ENCODE results near the gene MREG.
"Not testable (repeated sequence)": the region's sequence is repeated elsewhere in the genome, so short reads cannot be mapped to it uniquely, and the experiment has no call there.

MREG gene

DNA sequence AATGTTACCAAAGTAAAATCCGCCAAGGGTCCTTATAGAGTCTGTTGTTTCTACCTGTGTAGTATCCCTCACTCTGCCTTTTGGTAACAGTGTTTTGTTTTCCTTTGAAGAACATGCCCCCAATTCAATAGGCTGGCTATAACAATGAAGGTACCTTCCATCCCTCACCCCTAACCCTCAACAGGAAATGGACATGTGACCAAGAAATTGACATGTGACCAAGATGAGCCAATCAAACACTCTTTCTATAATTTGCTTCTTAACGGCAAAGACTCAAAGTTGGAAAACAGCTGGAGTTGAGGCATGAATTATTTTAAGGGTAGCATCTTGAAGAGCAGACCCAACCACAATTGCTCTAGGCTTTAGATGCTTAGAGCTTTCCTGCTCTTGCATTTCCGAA lies 5.4 kb upstream of the MREG start:
- no peak for DNase-seq

GRCh38 chr2:216017365-216017764 lies 4.0 kb upstream of the MREG start:
- no peak for DNase-seq

- DNase-seq, result no peak
Measured at GRCh38 chr2:216016581-216016980, 3.2 kb upstream of the MREG start.

- DNase-seq, result peak; percentile 75 to 96
Measured at GRCh38 chr2:216015722-216016464, 2.5 kb upstream of the MREG start.

GRCh38 chr2:216014986-216015385 lies 1.6 kb upstream of the MREG start:
- no peak for DNase-seq

GRCh38 chr2:216014006-216014405 lies 655 bp upstream of the MREG start:
- DNase-seq, result no peak

DNA sequence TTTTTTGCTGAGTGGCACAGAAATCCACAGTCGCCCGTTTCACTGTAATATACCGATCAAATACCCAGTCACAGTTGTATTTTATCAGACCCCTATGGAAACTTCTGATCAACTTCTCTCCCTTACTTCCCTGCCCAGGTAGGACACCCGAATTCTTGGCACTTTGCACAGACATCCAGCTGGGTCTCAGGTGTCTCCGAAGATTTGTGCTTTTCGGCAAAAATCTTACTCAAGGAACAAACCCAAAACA lies 596 bp downstream of the MREG start:
- no peak for DNase-seq

DNA sequence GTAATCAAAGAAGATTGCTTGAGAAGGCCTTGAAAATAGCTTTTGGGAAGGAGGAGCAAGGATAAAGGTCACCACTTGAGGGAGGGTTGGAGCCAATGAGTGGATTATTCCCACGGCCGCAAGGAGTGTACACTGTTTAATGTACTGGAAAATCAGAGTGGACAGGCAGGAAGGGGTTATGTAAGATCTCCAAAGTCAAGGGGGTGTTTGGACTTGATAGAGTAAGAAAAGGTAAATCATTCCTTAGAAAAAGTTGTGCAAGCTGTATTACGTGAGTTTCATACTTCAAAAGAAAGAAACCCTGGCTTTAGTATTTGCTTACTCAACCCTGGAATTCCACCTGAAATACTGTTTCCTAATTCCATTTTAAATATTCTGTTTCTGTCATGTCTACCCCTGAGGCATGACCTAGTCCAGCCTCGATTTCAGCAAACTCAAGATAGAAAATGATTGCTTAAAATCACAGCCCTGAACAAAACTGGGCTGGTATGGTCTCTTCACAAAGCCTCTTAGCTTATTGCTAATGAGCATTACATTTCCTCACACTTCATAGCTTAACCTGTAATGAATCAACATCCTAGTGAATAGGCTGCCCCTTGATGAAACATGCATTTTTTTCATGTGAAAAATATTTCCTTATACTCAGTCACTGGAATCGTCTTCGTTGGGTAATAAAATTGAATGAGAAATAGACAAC lies 1.1 kb downstream of the MREG start:
- peak in 1 of 2 experiments; percentile 44 for DNase-seq

DNA sequence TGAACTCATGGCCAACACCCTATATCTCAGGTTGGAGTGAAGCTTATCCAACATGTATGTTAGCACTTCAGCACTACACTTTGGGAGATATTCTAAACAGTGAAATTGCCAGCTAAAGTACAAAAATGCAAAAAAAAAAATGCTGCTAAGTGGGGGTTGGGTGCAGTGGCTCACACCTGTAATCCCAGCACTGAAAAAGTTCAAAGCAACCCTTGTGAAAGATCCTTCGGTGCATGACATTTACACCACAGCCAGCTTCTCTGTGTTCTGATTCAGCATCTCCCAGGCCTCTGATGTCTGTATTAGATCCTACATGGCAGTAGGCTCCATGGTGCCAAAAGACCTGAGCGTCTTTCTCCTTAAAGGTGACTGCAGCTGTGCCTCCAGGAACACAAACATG lies 4.1 kb downstream of the MREG start:
- not testable (repeated sequence) for DNase-seq

DNA sequence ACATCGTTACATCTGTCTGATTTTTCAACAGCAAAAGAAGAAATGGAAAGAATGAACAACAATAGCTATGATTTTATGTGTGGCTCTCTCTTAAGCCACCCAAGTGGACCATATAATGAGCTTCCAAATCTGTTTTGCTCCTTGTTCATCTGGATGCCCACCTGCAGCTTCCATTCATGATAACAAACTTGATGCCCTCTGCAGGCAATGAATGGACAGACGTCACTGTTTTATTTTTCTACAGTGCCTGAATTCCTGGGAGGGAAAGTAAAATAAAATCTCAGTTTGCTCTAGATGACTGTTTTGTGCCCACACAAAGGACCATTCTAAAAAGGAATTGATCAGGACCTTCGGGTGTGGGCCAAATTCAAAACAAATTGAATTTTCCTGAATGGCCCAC lies 5.0 kb downstream of the MREG start:
- peak in 1 of 2 experiments; percentile 15 for DNase-seq

DNA sequence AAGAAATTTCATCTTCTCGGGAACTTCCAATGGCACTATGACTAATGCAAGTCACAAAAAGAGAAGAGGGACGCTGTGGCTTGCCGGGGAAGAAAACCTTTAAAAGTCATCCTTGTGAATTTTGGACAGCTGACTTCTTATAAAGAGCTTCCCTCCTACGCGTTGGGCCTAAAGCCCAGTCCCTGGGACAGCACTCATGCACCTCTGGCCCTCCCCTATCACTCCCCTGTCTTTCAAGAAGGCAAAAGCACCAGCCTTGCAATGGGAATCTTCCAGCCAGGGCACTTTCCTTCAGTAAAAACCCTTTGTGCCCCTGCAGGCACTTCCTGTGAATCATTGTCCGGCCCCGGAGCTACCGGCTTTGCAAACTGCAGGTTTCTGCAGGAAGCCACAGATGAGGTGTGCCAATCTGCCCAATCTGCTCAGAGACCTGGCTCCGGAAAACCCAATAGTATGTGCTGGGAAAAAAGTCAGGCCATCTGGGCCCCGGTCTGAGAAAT lies 7.1 kb downstream of the MREG start:
- DNase-seq, result no peak

DNA sequence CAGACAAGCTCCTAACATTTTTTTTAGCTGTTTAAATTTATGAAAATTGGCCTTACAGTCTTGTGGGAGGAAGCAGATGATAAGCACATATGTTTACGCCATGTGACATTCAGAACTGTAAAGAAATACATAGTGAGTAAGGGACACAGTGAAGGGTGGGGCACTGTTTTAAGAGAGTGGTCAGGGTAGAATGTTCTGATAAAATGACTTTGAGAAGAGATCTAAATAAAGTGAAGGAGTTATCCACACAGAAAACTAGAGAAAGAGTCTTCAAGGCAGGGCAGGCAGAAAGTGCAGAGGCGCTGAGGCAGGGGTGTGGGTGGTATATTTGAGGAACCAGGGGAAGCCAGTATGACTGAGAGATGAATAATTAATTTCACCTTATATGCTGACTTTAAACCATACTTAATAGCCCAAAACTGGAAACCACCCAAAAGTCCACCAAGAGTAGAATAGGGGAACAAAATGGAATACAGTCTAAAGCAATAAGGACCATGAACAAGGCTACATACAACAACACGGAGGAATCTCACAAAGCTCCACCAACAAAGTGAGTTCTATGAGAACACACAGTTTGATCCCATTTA lies 8.6 kb downstream of the MREG start:
- DNase-seq, result no peak

DNA sequence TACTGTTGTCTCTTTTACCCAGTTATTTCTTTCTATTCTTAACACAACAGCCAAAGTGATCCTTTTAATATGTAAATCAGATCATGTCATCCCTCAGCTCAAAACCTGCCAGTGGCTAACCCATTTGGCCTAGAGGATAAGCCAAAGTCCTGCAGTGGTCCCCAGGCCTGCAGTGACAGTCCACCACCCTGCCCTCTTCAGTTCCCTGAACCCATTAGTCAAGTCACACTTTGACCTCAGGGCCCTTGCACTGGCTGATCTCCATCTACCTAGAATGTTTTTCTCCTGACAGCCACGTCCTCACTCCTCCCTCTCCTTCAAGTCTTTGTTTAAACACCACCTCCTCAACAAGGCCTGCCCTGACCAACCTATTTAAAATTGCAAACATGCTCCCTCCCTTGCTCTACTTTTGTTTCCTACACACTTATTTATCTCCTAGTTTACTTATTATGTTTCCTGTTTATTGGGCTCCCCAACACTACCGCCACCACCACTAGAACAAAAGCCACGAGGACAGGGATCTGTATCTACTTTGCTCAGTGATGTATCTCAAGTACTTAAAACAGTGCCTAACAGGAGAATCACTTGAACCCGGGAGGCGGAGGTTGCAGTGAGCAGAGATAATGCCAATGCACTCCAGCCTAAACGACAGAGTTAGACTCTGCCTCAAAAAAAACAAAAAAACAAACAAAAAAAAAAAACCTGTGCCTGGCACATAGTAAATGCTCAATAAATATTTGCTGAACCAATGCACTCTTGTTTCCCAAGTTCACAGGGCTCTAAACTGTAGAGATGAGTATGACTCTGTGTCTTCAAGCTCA lies 9.3 kb downstream of the MREG start:
- DNase-seq, result no peak

DNA sequence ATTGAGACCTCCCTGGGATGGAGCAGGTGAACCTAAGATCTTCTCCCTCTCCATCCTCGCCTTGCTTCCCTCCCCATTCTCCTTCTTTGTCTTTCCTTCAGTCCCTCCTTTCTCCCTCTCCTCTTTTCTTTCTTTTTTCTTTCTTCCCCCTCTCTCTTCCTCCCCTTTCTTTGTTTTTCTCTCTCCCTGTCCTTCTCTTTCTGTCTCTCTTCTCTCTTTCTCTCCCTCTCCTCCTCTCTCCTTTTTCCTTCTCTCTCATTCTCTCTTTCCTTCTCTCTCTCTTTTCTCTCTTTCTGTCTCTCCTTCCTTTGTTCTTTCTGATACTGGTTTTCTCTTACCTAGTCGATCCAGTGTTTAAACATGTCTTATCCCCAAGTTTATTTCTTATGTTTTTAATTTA lies 10.7 kb downstream of the MREG start:
- DNase-seq, result no peak

DNA sequence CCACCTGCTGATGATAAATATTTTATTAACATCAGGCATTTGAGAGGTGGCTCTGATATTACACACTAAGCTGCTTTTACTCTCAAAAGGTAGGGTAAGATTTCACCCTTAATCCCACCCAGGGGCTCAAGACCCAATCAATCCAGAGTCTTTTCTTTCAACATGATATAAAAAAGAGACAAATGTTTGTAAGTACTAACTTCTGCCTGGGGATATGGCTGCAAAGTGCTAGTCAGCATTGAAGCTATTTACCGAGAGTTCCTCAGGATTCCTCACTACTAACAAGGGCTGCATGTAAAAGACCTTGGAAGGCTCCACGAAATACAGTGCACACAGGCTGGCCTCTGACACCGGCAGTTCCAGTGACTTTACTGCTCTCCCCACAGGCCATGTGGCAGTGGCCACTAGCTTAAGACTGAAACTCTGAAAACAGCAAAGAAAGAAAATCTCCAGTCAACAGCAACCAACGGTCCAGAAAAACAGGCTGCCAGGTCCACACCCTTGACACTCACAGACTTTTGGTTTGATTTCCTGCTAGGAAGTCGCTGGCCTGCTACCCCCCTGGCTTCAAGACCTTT lies 11.2 kb downstream of the MREG start:
- DNase-seq, result peak in 1 of 2 experiments; percentile 77

DNA sequence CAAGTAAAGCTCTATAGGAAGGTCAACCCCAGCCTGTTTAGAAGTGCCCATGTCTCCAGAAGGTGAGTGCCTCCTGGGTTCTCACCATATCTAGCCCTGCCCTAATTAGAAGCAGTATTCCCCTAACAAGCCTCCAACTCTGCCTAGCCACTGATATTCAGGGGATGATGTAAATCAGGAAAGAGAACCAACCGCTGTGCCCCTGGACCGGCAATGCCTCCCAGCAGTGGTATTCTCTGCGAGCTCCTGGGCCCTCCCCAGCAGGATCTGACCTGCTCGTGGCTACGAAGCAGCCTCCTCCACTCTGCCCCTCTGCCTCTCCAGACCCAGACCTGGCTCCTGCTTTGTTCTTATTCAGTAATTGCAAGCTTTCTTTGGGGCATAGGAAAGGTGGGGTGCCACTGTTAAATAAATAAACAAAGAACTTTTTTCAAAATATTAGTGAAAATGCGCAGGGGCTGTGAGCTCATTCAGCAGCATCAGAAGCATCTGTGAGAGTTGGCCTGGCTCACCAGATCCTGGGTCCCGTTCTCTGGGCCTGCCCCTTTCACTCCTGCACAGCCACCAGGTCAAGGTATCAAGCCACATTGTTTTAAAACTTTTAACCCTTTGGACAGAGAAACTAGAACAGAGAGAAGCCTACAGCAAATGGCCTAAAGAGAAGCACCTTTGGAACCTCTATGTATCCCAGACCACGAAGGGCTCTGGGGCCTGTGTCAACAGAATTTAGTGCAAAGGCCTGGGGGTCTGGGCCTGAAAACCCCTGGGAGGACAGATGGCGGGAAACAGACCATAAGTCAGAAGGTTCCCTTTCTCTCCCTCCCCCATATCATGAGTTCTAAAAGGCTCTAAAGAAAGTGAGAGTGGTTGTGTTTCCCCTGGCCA lies 11.9 kb downstream of the MREG start:
- peak in 1 of 2 experiments; percentile 14 for DNase-seq

DNA sequence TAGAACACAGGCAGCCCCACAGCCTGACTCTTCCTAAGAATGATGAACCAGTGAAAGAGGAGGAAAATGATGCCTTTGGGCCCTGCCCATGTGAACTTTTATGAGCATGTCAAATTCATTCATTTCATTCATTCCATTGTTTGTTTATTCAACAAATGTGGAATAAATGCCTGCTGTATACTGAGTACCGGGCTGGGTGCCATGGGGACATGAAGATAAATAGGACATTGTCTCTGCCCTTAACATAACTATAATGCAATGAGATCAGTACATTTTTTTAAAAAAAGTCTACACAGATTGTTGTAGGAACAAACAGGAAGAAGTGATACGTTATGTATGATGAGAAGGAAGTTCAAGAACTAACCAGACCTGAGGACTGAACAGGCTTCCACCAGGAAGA lies 14.7 kb downstream of the MREG start:
- DNase-seq, result no peak

DNA sequence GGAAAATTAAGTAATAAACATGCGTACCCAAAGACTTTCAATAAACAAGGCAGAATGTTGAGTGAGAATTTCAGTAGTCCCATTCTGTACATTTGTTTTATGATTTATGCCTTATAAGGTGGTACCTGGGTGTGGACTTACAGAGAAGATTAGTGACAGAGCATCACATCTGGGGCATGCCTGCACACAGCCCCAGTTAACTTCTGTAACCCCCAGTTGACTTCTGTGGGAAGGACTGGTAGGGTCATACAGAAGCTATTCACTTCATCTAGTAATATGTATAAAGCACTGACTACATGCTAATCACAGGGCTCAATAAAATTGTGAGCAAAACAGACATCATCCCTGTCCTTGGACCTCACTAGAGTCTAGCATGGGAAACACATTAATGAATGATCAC lies 16.1 kb downstream of the MREG start:
- no peak for DNase-seq

GRCh38 chr2:215994911-215995310 lies 18.4 kb downstream of the MREG start:
- DNase-seq, result no peak

- not testable (repeated sequence) for DNase-seq
Measured at GRCh38 chr2:215988556-215989207, 24.7 kb downstream of the MREG start.

DNA sequence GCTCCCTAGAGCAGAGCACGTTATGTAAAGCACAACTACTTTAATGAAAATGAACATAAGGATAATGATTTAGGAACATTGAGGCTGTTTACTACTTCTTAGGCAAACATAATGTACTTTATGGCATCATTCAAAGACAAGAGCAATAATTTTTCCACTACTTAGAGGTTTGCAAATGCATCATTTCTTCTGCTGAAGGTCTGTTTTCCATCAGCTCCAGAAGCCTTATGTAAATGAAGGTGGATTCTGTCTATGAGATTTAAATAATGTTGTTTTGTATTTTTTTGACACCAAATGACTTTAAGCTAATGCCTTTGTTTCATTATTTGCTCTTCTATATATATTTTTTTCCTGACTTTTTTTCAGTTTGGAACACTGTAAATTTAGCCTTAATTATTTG lies 28.1 kb downstream of the MREG start:
- no peak for DNase-seq

Data from NCI-H524 (cell line).